ENCODE results near the gene NTSR1.

DNA sequence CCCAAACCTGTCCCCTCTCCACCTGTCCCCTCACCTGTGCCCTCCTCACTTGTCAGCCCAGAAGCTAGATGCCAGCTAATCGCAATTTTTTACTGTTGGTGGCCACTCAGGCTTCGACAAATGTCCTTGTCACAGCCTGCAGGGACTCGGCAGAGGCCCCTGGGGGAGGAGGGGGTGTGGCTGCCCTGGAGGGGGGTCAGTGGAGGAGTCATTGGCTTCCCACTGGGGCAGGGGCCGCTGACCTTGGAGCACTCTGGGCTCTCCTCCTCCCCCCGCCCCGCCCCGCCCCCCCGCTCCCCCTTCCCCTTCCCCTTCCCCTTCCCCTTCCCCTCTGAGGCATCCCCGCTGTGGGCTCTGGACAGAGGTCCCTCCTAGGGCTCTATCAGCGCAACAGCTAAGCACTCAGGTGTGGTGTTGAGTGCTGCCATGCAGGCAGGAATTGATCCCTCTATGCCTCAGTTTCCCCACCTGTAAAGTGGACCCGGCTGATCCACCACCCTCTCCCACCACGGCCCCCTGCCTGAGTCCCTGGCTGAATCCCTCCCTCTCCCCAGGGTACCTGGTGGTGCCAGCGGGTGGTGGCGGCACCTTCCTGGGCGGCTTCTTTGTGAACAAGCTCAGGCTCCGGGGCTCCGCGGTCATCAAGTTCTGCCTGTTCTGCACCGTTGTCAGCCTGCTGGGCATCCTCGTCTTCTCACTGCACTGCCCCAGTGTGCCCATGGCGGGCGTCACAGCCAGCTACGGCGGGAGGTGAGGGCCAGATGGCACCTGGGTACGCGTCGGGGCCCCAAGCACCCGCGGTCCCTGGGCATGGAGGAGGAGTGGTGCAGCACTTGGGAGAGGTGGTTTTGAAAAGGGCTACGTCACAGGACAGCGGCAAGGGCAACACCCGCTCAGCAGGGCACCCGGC lies 42.6 kb upstream of the NTSR1 start:
- no peak for TF ChIP-seq POLR2A (IDR thresholded peaks at IDR 0.05; ENCODE audit: low read depth, low read length)
- no peak for TF ChIP-seq POLR2AphosphoS5 (IDR thresholded peaks at IDR 0.05; ENCODE audit: low read depth, low read length)
- no peak for TF ChIP-seq TAF1 (IDR thresholded peaks at IDR 0.05; ENCODE audit: low read depth, low read length)

Data from GM12891 (cell line).